Hematopoietic multipotent progenitor cell (in vitro differentiated cells): ENCODE data around the gene SDC1. TPM values are rescaled to one million over a fixed set of nuclear protein-coding genes. Genes with fewer than 3 reads are reported as not detected.

ENCODE experiments used
- DNase-seq, 3 donors: peaks; one replicate each; pipeline ENCODE4 v3.0.0-alpha.2; 2011 to 2015; ENCODE audit warnings: low read depth in 2 of 3, low spot score in 2 of 3
- total RNA-seq: library from RNA; depleted of rRNA; stranded (reverse); fragments of >200 nt; gene quantifications from one replicate; pipeline ENCODE4 v1.2.3, GENCODE V29; 2012

The SDC1 gene
- total RNA-seq, 1 donor = 0.27 TPM

DNA sequence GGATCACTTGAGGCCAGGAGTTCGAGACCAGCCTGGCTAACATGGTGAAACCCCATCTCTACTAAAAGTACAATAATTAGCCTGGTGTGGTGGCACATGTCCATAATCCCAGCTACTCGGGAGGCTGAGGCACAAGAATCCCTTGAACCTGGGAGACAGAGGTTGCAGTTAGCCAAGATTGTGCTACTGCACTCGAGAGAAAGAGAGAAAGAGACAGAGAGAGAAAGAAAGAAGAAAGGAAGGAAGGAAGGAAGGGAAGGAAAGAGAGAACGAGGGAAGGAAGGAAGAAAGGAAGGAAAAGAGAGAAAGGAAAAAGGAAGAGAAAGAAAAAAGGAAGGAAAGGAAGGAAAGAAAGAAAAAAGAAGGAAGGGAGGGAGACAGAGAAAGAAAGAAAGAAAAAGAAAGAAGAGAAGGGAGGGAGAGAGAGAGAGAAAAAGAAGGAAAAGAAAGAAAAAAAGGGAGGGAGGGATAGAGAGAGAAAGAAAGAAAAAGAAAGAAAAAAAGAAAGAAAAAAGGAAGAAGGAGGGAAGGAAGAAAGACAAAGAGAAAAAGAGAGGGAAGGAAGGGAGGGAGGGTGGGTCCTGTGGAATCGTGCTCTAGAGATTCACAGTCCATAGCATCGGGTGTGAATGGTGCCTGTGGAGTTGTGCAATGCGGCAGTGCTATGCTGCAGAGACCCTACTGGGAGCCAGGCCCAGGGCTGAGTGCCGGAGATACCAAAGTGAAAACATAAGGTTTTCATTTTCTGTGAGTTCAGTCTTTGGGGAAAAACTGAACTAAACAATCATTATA is 4.6 kb upstream of the SDC1 start:
- no peak for DNase-seq

DNA sequence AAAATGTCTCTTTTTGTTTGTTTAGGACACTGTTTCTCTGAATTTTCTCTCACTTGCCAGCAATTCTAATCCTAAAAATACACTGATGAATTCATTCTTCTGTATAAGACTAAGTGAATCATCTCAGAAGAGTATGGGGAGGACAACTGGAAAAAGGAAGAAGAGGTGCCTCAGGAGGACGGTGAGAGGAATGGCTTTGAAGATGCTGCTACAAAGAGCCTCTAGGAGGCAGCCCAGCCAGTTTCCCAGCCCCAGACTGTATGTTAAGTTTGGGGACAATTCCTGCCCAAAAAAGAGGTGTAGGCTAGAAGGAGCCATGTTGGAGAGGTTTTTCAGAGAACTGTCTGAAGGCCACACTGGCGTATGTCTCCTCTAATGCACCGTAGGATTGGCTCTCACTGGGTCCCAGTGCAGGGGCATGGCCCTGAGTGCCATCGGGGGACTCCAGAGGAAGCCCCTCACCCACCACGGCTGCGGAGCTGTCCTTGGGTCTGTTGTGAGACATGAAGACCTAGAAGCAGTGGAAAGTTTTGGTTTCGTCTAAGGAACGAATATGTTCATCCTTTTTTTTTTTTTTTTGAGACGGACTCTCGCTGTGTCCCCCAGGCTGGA is 3.1 kb upstream of the SDC1 start:
- no peak for DNase-seq

DNA sequence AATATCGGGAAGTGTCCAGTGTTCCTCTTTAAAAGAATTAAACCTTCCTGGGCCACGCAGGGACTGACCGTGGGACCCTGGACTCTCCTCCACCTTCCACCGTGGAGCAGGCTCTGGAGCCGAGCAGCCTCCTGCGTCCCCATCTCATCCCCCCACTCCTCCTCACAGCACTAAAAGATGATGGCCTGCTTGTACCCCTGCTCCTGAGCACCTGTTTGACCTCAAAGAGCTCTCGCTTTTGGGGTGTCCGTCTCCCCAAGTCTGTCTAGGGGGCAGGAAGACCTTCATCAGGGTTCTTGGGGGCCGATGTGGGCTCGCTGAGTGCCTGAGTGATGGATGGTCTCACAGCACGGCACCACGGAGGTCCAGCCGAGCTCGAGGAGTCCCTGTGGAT is 1.2 kb upstream of the SDC1 start:
- no peak for DNase-seq

DNA sequence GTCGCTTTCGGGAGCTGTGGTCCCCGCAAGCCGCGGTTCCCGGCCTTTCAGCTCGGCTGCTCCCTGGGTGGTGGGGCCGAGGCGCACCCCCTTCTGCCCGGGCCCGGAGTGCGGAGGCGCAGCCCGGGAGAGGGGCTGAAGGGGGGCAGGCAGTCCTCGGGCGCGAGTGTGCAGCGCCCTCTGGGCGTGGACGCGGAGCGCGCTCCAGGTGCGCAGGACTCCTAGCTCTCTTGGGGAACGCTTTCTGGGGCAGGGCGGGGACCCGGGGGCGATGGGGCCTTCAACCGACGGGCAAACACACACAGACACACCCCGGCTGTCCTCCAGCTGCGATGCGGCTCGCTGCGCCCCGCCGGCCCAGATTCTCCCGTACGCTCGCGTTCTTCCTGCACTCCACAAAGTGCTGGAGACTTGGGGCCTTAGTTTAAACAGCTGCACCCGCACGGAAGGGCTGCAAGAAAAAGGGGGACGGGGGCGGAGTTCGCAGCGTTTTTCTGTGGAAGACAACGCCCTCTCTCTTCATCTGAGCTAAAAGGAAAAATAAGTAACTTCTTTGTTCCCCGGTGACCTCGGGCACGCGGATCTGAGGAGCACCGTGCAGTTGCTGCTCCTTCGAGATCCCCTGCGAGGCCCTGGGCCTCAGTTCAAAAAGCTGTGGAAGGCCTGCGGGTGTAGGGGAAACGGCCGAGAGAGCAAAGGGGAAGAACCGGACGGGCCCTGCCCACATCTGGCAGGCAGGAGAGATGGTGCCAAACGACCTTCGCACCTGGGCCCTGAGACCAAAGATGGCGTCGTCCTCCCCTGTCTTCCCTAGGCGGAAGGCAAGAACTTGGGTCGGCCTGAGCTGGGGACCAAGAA is 593 bp upstream of the SDC1 start:
- peak in 2 of 3 donors; percentile 65 to 66 for DNase-seq

DNA sequence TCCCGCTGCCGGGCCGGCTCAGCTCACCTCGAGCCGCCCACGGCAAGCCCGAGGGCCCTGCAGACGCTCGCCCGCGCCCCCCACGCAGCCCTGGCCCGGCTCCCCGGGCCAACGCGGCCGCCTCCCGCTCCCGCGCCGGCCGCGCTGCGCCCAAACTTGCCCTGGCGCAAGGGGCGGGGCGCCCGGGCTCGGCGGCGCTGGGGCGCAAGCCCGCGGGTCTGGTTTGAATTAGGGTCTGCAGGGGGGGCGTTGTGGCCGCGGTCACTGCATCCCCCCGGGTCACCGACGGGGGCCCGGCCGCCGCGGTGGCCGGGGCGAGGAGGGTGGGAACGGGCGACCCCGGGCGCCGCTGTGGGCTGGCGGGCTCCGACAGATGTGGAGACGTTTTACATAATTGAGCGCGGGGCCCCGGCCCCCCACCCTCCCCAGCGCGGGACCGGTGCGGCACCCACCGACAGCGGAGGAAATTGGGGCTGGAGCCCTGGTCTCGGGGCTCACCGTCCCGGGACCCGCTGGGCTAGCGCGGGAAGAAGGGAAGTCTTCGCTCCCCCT is 690 bp downstream of the SDC1 start:
- DNase-seq = no peak

DNA sequence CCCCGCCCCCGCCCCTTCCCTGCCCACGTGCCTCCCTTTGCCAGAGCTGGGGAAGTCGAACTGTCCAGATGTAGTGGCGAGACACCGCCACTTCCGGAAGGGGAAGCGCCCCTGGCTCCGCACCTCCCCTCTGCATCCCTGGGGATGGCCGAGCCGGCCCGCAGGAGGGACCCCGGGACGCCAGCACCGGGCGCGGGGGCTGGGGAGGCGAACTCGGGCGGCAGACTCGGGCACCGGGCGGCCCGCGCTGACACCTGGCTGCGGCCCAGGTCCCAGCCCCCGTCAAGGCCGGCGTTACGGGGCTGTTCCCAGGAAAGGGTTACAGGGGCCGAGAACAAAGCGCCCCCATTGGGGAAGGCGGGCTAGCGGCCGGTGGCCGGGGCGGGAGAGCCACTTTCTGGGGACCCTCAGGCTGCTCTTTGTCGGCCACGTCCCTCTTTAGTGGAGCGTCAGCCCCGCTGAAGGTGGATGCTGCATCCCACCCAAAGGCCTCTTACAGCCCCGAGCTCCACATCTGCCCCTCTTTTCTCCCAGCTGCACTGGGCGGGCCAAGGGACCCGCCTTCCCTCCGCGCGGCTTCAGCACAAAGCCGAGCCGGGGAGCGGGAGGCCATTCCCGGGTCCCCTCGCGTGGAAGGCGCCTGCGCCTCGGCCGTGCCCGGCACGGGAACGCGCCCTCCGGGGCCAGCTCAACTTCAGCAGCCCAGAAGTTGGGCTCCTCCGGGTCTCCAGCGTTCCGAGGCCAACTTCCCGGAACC is 1.3 kb downstream of the SDC1 start:
- DNase-seq = peak in 1 of 3 donors; percentile 17

DNA sequence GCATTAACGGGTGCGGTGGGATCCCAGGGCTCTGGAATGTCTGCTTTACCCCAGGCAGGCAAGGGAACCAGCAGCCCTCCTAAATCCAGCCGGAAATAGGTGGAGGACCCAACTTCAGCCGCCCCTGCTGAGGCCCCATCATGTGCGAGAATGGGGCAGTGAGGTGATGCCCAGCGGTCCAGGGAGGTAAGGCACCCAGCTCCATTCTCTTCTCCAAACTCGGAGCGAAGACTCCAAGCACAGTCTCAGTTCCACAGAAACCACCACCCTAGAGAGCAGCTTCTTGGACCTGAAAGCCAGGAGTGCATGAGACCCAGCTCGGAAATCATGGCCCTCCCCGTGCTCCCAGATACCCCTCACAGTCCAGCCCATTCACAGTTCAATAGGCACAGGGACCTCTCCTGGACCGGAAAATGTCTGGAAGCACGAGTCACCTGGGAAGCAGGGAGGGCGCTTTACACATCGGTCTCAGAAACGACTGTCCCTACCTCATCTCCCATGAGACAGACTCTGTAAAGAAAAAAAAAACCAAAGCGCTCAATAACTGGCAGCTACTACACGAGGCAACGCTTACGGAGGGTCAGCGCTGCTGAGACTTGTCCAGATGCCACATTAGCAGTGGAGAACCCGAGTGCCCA is 2.0 kb downstream of the SDC1 start:
- no peak for DNase-seq

DNA sequence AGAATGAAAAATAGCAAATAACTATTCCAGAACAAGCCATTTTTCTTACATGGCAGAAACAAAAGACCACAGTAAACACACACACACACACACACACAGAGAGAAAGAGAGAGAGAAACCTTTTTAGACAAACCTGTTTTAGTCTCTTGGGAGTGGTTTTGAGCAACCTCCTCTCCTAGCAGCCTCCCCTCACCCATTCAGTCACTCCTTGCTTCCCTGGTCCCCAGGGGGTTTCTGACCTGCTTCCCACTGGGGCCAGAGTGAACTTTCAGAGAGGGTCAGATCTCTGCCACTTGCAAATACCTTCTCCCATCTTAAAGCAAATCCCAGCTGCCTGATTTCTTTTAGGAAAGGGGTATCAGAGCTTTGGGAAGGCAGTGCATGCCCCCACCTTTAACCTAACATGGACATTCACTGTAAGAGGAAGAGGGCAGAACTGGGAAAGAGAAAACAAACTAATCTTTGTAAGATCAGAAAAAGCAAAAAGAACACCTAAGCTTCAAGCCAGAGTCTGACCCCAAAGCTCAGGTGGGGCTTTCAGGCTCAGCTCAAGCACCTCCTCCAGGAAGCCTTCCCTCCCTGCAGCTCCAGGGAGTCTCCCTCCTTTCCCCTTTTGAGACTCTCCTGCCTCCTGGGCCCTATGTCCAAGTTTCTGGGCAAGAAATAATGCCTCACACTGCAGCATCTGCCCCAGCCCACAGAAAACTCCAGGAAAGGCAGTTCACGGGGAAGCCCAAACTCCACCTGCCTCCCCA is 2.7 kb downstream of the SDC1 start:
- no peak for DNase-seq

DNA sequence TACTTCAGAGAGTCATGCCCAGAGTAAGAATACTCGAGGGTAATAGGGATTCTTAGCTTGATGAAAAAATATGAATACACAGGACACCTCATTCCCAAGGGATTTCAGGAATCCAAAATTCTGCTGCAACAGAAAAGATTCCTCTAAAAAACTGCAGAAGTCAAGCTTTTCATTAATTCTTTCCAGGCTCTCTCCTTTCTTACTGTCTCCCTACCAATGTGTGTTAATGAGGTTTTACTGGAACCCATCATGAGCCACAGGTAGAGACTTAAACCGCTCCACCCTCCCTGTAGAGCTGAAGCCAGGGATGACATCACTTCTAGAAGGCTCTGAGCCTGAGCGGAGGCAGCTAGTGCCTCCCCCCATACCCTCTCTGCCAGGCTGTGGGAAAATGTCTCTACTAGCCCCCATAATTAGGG is 3.4 kb downstream of the SDC1 start:
- no peak for DNase-seq

DNA sequence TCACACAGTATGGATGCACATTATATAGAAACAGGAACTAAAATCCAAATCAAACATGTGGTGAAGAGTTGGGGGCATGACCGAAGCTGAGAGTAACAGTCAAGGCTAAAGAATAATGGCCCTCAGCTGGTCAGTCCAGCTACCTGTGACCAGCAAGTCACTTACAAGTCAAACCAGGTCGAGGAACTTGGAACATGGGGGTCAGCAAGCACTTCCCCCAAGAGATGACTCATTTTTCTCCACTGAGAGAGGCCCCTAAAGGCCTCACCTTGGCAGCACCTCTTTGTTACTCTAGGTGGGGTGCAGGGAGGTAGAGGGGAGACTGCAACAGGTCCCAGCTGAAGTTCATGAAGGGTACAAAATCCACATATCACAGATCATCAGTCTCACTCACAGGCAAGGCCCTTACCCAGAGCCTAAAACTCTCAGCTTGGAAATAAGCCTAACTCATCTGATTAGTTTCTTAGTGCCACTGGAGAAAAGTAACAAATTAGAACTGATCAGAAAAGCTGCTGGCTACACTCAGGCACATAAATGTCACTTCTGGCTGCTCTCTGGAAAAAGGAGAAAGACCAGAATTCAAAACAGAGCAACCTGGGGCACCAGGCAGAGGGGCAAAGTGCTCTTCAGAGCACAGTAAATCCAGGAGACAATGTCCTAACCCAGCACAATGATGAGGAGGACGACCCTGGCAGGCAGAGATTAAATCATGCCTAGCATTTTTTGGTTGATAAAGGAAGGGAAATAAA is 4.0 kb downstream of the SDC1 start:
- DNase-seq = no peak

DNA sequence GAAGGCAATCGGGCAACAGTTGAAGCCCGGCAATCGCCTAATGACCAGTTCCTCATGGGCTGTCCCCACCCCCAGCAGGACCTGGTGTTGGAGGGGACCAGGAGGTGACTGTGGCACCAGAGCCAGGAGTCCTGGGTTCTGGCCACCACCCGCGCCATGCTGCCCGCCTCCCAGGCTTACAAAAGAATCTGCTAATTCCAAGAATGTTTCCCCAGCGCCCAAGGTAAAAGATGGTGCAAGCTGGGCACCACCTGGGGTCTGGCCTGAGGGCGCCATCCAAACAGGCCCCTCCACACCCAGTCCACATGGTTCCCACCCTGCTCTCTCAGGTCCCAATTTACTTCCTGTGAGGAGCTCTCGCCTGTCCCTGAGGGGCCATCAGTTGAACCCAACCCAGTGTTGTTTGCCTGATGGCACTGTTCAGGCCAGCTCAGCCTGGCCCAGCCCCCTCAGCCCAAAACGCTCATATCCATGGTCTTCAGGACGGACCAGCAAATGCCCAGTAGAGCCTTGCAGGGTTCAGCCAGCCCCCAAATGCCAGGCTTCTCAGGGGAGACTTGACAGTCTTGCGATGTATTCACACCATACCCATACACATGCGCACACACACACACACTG is 5.1 kb downstream of the SDC1 start:
- DNase-seq = no peak

DNA sequence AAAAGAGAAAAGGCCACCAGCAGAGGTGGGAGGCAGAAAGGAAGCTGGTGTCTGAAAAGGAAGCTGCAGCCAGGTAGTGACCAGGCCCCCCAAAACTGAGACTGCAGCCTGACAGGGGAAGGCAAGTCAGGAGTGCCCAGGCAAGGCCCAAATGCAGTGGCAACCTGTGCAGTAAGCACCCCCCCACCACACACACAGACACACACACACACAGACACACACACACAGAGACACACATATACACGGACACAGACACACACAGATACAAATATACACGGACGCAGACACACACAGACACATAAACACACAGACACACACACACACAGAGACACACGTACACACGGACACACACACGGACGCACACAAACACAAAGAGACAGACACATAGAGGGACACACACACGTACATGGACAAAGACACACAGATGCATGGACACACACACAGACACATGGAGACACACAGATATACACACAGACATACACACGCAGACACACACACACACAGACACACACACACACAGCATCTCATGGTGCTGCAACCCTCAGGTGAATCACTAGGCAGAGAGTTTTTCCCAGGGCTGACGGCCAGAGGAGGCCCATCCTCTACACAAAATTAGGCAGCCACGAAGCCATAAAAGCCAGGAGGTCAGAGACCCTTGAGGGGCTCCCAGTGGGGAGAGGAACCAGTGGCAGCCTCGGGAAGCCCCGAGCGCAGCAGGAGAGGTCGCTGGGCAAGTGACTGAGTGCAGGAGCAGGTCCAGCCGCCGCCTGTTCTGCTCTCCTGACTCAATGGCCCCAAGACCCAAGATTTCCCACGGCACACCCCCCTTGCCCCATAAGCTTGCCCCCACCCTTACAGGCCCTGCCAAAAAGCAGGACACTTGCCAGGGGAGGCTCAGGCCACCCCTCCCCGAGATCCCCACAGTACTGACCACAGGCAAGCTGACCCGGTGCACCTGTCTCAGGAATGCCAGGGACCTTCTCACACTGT is 6.3 kb downstream of the SDC1 start:
- DNase-seq = no peak

DNA sequence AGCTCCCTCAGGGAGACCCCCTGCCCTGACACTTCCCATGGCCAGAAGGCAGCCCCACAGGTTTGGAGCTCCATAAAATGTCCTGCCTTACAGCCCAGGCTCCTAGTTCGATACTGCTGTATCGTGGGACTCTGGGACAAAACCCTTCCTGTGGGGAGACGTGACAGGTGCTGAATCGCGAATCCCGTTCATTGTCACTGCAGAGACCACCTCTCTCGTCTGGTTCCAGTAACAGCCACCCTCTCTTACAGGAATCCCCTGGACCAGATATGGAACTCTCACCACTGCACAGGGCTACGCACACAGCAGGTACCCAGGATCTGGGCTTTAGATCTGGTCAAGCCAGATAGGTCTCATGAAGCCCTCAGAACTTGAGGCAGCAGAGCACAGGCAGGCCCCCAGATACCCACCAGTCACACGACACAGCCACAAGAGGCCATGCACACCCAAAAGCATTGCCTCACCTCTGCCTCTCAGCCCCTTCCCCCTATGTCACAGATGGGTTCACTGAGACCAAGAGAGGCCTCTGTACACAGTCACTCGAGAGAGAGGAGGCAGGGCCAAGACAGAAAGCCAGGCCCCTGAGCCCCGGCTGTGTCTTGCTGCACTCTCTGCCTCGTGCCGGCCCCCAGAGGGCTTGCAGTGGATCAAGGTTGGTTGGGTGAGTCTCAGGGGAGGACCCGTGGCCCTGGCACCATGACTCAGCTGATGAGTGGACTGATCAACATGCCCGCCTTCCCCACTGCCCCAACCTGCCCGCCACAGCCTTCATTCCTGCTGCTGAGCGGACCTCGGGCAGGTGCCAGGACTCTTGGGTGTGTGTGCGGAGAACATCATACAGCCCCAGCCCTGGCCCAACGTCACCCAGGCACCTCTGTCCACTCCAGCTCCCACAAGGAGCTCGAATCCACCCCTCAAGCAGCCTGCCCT is 7.6 kb downstream of the SDC1 start:
- no peak for DNase-seq

DNA sequence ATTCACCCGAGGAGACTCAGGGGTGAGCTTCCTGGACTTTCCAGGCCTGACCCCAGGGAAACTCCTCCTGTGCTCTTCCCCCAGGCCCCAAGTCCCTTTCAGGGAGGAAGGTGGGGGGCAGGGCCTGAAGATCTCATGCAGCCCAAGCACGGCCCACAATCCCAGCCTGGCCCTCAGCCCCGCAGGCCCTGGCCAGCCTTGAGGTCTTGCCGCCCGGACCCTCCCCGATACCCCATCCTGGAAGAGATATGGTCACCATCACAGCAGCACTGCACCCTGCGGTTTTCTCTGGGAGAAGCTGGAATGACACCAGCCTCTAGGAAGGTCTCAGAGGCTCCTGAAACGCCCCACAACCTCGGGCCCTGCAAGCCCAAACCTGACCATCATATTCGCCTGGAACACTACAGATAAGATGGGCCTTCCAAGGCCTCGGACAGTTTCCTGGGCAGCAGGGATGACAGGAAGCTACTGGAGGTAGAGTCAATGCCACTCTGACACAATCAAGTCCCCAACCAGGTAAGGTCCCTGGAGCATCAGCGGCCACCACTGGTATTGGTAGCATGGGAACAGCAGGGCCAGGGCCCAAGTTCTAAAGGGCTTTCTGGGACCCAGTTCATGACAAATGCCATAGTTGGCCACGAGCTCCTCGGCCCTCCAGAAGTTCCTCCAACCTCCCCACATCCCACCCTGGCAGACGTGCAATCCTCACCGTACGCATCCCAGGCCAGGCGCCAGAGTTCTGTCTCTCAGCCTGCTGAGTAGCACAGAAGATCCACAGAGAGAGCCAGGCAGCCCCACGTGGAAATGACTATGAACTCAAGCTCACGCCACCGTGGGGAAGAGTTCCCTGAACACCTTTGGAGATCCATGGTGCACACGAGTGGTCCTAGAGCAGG is 8.6 kb downstream of the SDC1 start:
- no peak for DNase-seq
